Stimulated activated CD4-positive, alpha-beta T cell treated with anti-CD3 and anti-CD28 coated beads, TNF-alpha, amount 100 ng/mL, for 1 hour (primary cell): ENCODE data around the gene BPIFB6.
"Not testable (repeated sequence)": the region's sequence is repeated elsewhere in the genome, so short reads cannot be mapped to it uniquely, and the experiment has no call there.

ENCODE experiments used
- DNase-seq, 3 donors: peaks; one replicate each; pipeline ENCODE4 v3.0.0-alpha.2; 2020; ENCODE audit warnings: low read depth in 3 of 3, low spot score in 1 of 3

BPIFB6 gene

GRCh38 chr20:33027769-33028751, 3.4 kb upstream of the BPIFB6 start:
- no peak for DNase-seq

DNA sequence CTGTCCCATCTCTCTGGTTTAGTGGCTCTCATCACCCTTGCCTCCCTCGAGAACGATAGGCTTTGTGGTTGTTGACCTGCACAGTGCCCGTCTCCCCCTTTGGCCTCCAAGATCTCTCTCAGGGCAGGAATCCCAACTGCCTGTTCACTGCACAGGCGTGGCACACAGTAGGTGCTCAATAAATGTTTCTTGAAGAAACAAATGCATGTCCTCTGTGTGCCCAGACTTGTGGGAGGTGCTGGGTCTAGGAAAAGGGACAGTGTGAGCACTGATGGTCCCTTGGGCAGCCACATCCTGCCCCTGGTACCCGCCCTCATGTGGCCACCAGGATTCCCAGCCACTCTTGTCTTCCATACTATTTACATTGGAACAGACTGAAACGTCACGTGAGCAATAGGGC, 2.6 kb upstream of the BPIFB6 start:
- no peak for DNase-seq

DNA sequence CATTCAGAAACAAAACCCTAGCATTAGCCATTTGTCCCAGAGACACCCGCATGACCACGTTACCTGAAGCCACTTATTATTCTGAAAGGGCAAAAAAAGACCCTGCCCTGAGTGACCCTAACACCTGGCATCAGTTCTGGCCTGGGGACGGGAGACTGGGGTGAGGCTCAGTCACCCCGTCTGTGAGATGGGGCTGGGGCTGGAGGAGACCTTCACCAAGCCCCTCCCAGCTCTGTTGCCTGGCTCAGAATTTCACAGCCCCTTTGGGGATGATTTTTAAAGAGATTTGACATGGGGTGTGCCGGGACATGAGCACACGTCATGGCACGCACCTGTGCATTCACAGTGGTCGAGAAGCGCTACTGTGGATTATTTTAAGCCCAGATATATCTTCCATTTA, 1.4 kb upstream of the BPIFB6 start:
- DNase-seq, result no peak

DNA sequence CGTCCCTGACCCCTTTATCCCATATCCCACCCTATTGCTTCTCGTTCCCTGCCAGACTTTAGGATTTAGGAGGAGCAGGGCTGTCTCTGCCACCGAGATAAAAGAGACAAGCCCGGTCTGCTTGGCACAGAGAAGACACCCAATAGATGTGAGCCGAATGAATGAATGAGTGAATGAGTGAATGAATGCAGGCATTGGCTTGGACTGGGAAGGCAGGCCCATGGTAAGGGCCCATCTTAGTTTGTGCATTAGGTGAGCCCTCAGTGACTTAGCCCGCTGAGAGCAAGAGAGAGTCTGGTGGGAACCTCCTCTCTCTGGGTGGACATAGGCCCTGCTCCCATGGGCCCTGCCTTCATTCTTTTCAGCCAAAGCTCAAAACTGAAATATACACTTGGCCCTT, 879 bp upstream of the BPIFB6 start:
- no peak for DNase-seq

DNA sequence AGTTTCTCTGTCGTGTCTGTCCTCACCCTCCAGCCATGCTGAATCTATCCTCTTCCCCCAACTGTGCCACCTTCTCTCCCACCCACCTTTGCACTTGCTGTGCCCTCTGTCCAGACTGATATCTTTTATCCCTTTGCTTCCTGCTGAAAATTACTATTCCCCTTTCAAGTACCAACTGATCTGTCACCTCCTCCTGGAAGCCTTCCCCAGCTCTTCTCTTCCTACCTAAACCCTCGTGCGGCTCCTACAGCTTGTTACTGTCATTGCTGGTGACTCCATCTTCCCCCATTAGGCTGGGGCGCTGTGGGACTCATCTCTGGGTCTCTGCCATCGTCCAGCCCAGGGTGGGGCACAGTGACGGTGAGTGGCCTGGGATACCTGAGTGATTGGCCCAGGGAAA, 1.1 kb downstream of the BPIFB6 start:
- DNase-seq, result no peak

- DNase-seq, result no peak
These were observed 1.9 kb downstream of the BPIFB6 start for GRCh38 chr20:33033381-33033780.

DNA sequence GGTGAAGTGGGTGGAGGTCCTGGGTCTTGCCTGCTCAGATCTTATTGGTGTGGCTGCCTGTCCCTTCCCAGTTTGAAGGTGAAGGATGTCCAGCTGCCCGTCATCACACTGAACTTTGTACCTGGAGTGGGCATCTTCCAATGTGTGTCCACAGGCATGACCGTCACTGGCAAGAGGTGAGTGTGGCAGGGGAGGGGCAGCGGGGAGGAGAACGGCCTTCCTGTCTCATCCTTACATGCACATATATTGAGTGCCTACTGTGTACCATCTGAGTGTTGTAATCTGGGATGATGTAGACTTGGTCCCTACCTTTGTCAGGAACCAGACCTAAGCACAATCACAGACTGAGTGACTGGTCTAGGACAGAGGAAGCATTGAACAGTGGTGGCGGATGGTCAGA, 2.7 kb downstream of the BPIFB6 start:
- no peak for DNase-seq

- DNase-seq, result no peak
These were observed 3.5 kb downstream of the BPIFB6 start for GRCh38 chr20:33034901-33035492.

GRCh38 chr20:33037456-33037855, 6.0 kb downstream of the BPIFB6 start:
- DNase-seq, result no peak

GRCh38 chr20:33038243-33038642, 6.8 kb downstream of the BPIFB6 start:
- no peak for DNase-seq

DNA sequence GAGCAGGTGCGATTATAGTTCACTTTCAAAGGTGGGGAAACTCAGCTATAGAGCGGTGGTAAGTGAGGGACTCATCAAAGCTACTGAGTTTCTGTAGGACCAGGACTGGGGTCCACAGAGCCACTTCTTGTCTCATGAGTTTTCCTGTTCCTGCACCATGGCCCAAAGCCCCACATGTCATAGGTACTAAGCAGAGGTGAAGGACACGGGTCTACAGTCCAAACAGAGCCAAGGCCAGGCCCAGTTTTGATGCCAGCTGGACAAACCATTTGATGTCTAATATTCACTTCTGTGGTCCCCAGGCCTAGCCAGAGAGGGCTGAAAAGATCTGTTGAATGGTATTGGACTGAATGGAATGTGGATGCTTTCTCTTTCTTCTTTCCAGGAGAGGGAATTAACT, 11.0 kb downstream of the BPIFB6 start:
- no peak for DNase-seq

GRCh38 chr20:33042983-33043730, 11.7 kb downstream of the BPIFB6 start:
- no peak for DNase-seq

- no peak for DNase-seq
These were observed 12.3 kb downstream of the BPIFB6 start for GRCh38 chr20:33043731-33044181.

GRCh38 chr20:33045129-33045721, 13.8 kb downstream of the BPIFB6 start:
- DNase-seq, result not testable (repeated sequence)

DNA sequence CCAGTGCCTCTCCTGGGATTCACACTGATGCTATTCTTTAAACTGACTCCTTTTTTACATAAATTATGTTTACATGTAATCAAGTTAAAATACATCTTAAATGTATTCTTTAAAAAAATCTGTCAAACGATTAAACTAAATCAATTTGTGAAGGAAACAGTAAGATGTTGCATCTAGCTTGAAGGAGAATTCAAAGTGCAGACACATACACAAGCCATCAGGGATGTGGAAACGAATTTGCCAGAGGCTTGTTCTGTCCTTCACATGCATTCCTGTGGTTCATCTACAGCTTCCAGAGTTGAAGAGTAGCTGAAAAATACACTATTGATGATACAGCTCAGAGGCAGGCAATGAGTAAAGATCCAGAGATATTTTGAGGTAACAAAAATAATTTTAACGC, 15.0 kb downstream of the BPIFB6 start:
- no peak for DNase-seq

GRCh38 chr20:33051333-33051732, 19.9 kb downstream of the BPIFB6 start:
- no peak for DNase-seq

- no peak for DNase-seq
These were observed 22.1 kb downstream of the BPIFB6 start, which contains the start of gene BPIFB3 for GRCh38 chr20:33053291-33054106. TSS of gene BPIFB3 (plus strand) at chr20:33053903. CDS start at chr20:33055436, 1,533 bp downstream.

DNA sequence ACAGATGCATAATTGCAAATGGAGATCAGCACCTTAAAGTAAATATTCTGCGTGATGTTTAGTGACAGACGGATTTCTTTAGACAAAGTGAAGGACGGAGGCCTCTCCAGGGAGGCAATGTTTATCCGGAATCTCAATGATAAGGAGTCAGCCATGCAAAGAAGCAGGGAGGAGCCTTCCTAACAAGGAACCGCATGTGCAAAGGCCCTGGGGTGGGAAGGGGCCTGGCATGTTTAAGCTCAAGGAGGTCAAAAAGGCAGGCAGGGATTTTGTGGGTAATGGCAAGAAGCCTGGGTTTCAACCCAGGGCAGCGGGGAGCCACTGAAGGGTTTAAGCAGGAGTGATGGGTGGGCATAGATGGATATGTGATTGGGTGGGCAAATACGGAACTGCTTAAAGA, 22.9 kb downstream of the BPIFB6 start:
- DNase-seq, result no peak

GRCh38 chr20:33054791-33055190, 23.3 kb downstream of the BPIFB6 start:
- DNase-seq, result no peak

DNA sequence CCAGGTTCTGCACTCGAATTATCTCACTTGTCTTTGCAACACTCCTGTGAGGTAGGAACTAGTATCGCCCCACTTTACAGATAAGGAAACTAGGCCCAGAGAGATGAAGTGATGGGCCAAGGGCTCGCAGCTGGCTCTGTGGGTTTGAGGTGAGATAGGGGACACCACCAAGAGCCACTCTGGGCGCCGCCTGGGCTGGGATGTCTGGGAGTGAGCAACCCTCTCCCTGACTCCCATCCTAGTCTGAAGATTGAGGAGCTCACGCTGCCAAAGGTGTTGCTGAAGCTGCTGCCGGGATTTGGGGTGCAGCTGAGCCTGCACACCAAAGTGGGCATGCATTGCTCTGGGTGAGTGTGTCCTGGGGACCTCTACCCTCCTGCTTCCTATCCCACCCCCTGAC, 27.7 kb downstream of the BPIFB6 start:
- no peak for DNase-seq
